HG03342 (cell line): ENCODE measurements around the gene LCP1.
"Not testable (repeated sequence)": the region's sequence is repeated elsewhere in the genome, so short reads cannot be mapped to it uniquely, and the experiment has no call there.

Experiments used
- ATAC-seq: cut with Tn5 transposase; IDR thresholded peaks from one replicate; pipeline ENCODE4 v1.9.1; 2021; ENCODE audit warnings: mild to moderate bottlenecking, moderate library complexity; ENCODE audit not compliant: unreplicated experiment

Gene LCP1

DNA sequence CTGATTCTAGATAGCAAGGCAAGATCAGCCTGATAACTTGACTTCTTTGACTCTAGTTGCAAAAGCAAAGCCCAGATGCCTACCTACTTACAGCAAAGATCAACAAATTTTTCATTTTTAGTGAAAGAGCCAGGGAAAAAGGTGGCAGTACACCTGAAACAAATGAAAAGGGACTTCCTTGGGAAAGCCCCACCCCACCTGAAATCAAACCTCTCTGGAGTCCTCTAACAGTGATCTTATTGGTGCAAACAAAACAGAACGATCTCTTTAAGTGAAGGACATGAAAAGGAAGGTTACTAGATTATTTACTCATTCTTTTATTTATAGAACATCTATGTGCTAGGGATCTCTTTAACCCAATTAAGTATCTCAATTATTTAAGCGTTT is 507 bp upstream of the LCP1 start:
- no peak for ATAC-seq

DNA sequence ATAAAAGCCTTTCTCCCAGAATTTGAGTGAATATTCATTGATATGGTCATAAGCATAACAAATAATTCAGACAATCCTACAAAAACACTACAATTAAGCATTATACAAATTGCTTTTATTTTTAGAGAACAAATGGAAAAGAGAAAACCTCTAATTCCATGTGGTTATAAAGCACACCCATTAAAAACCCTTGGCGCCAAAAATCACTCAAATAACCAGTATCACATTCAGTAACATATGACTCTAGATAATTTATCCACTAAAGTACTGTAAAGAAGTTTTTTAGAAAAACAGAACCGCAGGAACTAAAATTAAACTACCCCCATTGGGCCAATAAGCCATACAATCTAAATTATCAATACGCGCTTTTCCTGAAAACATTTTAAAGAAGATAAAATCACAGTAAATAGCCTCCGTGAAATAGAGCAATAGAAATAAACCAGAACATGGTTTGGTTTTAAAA is 569 bp downstream of the LCP1 start:
- no peak for ATAC-seq

DNA sequence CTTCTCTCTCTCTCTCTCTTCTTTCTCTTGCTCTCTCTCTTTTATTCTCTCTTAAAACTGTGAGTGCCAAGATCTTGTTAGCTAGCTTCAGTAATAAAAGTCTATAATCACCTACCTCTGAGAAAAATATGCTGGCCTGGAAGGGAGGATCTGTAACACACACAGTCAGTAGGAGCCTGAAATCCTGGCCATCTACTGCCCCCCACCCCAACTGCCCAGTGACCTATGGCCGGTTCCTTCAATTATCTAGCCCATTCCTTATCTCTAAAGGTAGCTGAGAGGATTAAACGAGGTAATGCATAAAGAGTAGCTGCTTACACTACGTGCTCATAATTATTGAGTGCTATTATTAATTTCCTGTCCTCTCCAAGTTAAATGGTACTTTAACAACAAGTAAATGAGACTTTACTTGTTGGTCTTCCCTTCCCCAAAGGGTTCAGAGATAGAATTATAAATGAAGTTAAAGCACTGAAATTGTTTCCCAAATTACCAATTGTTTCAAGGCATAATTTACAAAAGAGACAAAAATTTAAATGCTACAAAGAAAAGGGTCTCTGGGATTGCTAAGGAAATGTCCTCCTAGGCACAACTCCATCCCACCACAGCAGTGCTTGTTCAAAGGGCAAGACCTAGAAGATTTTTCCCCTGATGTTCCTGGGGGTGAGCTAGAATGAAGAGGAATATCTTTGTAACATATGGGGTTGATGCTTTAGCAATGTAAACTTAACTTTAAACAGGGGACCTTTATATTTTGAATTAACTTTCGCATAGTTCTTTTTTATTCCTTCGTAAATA is 1.8 kb downstream of the LCP1 start:
- no peak for ATAC-seq

DNA sequence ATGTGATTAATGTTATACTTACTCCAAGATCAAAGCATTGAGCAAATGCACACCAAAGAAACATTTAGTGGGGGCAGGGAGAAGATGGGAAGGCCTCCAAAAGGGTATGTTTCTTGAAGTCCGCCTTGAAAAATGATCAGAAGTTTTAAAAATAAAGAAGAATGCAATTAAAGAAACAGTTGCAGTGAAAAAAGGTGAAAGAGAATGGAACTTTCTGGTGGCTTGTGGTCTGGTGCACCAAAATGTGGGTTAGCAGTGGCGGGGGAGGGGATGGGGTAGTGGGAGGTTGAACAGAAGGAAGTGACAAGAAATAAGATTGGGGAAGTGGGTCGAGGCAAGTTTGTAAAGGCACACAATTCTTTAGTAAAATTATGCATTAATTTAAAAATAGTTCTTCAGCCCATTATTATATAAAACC is 2.5 kb downstream of the LCP1 start:
- no peak for ATAC-seq

DNA sequence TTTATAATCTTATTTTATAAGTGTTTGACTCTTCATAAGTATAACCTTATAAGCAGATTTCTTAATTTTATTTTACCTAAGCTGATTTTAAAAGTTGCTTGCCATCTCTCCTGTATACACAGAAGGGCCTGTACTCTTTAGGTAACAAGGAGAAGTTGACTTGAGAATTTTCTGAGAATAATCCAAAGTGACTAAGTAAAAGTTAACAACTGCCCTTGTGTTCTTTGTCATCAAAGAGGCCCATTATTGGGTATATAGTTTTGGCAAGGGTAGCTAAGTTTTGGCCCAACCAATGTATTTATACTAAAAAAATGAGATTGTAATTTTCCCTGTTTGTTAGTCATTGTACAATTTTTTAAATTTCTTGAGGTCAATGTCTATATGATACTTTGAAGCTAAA is 3.2 kb downstream of the LCP1 start:
- no peak for ATAC-seq

DNA sequence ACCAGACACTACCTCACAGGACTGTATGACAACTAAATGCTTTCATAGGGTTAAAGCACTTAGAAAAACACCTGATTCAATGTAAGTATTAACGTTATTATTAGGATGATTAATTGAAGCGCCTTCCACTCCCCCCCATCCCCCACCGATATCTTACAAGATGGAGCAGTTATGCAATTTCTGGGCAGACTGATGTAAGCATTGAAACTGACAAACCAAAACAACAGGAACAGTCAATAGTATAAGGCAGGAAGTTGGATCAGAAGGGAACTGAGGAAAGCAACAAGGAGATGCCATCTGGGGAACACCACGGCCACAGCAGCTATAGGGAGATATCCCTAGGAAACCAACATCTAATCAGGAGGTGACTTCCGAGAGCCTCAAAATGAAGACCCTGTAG is 3.8 kb downstream of the LCP1 start:
- ATAC-seq: no peak

DNA sequence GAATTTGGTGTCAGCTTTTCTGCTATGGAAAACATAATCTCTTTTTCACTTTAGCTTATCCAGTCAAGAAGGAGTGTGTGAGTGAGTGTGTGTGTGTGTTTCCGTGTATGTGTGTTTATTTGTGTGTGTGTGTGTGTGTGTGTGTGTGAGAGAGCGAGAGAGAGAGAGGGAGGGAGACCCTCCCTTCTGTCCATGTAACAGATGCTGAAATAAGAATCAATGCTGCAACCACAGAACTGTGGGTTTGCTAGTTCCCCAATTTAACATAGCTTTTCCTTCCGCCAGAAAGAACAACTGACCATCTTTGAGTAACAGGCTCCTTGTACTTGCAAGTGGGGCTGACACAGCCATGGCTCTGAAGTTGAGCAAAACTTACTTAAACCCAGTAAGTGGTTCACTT is 5.2 kb downstream of the LCP1 start:
- ATAC-seq: peak; percentile 39

DNA sequence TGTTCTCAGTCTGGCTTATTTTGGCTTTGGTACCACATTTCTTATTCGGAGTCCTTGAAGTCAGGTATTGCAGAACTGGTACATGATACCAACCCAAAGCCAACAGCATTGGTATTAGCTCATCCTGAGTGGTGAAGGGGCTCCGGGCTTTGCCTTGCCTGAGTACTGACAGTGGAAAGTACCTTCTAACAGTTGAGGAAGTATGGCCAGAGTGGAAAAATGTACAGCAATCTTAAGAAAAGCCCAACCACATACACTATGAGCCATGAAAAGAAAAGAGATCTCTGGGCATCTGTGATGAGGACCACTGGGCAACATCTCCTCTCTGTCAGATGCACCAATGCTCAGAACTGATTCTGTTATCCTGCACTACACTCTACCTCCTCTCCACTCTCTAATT is 8.3 kb downstream of the LCP1 start:
- ATAC-seq: peak; percentile 30

DNA sequence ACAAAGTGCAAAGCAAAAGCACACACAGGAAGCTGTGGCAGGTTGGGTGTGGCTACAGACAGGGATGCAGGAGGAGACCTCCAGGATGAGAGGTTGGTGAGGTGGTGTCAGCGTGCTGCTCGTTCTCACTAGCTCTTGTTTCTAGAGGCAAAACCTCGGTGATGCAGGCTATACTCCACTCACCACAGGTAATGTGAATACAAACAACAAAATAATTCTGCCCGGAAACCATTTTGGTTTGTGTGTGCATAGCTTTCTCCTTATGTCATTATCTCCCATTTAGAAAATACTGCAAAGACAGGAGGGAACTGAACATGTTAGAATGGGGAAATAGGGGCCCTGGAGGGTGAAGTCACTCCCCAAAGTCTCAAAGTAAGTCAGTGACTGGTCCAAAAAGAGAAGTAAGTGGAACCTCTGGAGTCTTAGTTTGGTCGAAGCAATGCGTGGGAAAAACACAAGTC is 9.4 kb downstream of the LCP1 start:
- ATAC-seq: no peak

DNA sequence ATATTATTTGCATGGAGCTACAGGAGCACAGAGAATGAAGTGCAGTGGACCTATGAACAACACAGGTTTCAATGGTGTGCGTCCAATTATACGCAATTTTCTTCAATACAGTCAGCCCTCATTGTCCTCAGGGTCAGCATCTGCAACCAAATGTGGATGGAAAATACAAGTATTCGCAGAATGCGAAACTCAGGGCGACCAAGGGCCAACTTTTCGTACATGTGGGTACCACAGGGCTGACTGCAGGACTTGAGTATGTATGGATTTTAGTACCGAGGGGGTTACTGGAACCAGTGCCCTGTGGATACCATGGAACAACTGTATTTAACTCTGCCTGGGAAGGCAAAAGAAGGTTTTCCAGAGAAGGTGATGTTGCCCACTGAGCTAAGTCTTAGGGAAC is 10.2 kb downstream of the LCP1 start:
- ATAC-seq: no peak

DNA sequence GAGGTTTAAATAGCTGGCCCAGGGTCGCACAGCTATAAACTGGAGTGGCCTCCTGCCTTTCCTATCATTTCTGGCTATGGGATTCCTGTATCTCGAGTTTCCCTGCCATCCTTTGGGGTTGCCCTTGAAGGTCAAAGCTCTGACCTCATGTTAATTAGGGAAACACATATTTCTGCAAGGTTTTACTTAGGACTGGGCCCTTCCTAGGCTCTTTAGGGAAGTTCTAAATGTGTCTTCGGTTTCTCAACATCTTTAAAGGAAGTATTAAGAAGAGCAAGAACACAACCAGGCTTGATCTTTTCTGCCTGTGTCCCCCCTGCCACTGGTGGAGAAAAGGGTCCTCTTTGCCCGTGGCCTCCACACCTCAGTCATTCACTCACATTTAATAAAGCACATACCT is 10.8 kb downstream of the LCP1 start:
- ATAC-seq: no peak

DNA sequence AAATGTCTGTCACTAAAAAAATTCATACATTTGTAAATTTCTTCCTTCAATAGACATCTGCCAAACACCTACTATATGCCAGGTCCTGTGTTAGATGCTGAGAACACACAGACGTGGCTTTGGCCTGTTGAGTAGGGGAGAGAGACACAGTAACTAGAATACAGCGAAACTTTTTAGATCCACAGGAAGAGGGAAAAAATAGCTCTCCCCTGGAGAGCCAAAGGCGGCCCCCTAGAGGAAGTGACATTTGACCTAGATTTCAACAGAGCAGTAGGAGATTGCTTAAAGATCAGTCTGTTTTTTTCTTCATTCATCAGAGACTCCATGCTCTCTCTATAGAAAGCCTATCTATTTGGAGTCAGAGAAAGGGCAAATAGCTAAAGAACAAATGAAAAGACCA is 11.3 kb downstream of the LCP1 start:
- no peak for ATAC-seq

DNA sequence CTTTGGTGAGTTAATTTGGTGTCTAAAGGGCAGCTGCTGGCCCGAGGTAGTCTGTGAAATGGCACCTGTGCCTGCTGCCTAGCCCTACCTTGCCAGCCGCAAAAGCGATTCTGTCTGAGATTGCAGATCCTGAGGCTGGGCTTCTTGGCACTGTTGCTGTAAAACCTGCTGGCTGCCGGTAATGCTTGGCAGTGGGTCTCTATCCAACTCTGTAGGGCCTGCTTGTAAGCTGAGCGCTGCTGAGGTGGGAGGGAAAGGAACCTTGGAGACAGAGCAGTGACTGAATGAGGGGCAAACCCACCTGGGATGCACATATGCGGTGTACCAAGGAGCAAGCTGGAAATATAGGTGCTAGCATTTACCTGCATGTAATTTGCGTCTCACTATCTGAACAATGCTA is 11.7 kb downstream of the LCP1 start:
- ATAC-seq: no peak

DNA sequence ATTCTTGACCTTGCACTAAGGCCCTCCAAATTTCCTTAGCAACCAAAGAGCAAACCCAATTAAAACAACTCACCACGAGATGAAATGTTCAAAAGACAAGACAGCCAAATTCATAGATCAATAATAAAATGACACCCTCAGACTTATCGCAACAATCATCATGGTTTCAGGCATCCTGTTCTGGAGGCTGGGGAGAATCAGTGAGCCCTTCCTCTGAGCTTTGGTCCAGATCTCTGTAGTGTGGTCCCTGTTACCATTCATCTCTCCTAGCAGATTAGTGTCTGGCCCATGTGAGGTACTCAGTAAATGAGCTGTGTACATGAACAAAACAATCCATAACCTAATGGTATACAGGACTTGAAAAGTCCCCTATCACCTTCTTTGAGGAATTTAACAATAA is 12.2 kb downstream of the LCP1 start:
- ATAC-seq: no peak

DNA sequence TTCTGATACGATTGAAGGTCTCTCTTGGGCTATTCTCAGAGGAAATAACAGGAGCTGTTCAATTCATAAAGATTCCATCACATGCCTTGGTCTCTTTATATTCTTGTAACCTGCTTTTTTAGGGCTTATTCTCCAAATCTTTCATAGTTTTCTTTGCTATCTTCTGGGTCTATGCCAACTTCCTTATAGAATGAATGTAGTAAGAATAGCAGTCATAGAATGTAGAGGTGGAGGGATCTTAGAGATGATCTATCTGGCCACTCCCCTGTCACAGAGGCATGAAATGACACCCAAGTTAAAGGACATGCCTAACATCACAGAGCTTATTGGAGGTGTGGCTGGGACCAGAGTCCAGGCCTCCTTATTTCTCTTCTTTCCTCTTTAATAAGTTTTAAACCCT is 13.2 kb downstream of the LCP1 start:
- no peak for ATAC-seq

DNA sequence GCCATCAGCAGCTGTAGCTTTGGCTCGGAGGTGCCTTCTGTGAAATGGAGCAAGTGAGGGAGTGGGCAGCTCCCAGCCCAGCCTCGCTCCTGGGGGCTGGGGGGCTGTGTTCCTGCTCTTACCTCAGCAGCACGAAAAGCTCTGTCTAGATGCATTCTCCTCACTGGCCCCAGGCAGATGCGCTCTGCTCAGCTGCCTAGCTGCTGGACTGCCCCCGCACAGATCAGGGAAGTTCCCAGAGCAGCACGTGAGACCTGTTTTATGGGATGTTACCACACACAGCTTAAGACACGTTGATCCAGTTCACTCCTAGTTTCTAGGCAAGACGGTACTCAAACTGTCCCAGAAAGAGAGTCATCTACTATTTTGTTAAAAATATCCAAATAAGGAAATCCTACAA is 13.6 kb downstream of the LCP1 start:
- no peak for ATAC-seq

DNA sequence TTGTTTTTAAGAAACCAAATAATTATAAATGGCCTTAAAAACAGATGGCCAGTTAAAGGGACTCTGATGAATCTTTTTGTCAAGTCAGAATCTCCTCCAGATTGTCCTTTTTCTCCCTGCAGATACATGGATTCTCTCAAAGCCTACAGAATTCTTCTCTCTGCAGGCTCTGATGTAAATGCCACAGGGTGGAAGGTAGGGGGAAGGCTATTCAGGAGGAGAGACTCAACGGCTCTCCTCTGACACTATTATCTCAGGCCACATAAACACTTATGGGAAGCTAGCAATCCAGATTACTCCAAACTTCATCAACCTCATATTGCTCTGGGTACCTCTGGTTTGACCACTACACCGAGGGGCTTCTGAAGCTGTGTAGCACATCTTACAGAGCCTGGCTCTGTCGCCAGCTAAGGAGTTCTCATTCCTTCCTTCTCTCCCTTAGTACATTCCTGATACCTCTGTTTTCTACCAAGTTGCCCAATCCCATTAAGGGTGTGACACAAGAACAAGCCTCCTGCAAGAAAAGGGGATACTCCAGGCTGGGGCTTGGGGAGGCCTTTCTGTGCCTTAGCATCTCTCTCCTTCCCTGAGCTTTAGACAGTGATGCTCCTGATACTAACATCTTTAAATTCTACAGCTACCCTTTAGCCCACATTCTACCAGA is 14.9 kb downstream of the LCP1 start:
- ATAC-seq: no peak

DNA sequence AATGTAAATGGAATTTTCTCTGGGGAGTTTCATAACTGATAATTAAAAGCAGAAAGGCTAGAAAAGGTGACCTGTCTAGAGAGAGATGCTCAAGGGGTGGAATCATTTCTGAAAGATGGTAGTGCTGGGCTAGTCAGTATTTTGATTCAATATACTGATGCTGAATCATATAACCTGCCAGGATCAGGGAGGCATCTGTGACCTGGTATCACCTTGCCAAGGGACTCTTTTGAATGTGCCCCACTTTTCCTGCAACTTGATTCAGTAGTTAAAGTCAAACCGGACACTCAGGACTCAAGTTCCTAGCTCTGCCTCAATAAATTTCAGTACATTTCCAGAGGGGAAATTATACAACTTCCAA is 15.8 kb downstream of the LCP1 start:
- ATAC-seq: no peak

DNA sequence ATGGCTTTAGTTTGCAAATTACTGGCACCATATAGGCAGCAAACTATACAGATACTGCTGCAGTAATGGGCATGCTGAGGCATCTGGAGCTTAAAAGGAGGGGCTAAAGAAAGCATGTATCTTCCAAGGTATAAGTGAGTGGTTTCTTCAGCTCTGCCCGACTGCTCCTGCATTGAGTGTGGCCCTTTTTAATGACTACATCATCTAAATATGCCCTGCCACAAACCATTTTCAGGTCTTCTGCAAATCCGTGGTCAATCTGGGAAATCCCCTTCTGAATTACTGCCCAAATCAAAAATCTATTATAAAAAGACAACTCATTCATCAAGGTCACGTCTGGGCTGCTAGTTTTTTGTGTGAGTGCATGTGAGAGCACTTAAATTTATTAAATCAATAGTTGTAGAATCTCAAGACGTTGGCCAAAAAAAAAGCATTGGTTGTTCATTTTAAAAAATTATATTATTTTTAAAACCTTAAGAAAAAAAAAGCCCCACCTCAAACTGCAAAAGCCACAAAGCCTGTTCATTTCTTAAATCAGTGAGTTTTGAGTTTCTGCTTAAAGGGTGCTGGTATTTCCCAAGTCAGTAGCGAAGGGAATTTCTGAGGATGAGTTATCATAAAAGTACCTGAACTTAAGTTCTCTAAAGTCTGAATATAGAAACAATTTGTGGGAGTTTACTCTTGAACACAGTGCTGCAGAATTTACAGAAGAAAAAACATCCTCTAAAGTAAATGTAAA is 16.3 kb downstream of the LCP1 start:
- peak; percentile 38 for ATAC-seq

DNA sequence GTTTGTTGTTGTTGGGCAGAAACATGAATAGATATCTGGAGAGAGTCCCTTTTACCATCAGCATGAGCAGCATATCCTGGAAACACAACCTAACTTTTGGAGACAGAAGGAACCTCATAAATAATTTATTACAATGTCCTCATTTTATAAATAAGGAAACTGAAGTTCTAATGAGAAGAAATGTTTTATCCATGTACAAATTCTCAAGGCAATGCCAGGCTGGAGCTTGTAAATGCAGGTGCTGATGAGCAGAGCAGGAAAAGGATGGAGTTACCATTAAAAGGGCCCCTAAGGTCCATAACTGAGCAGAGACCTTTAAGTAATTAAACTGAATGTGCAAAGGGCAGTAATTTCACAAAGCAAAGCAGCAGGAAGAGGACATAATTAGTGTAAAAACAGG is 17.3 kb downstream of the LCP1 start:
- ATAC-seq: no peak

DNA sequence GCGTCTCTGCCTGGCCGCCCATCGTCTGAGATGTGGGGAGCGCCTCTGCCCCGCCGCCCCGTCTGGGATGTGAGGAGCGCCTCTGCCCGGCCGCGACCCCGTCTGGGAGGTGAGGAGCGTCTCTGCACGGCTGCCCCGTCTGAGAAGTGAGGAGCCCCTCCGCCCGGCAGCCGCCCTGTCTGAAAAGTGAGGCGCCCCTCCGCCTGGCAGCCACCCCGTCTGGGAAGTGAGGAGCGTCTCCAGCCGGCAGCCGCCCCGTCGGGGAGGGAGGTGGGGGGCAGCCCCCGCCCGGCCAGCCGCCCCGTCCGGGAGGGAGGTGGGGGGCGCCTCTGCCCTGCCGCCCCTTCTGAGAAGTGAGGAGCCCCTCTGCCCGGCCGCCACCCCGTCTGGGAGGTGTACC is 19.2 kb downstream of the LCP1 start:
- not testable (repeated sequence) for ATAC-seq
